ENCODE measurements around the gene NPDC1.

NPDC1 gene

DNA sequence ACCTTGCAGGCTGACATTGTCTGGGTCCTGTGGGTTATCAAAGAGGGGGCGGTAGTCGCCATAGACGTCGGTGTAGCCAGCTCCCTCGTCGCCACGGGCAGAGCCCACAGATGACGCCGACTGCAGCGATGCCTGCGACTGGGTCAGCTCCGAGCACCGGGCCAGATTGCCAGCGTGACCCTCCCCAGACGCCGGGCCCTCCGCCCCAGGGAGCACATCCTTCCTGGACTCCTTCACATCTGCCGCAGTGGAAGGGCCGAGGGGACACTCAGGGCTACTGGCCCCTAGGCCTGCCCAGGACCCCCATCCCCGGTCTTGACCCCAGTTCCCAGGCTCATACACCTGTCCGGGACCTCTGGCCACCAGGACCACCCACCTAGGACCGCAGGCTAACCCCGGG is 31.8 kb downstream of the NPDC1 start:
- TF ChIP-seq, protein P1, sequence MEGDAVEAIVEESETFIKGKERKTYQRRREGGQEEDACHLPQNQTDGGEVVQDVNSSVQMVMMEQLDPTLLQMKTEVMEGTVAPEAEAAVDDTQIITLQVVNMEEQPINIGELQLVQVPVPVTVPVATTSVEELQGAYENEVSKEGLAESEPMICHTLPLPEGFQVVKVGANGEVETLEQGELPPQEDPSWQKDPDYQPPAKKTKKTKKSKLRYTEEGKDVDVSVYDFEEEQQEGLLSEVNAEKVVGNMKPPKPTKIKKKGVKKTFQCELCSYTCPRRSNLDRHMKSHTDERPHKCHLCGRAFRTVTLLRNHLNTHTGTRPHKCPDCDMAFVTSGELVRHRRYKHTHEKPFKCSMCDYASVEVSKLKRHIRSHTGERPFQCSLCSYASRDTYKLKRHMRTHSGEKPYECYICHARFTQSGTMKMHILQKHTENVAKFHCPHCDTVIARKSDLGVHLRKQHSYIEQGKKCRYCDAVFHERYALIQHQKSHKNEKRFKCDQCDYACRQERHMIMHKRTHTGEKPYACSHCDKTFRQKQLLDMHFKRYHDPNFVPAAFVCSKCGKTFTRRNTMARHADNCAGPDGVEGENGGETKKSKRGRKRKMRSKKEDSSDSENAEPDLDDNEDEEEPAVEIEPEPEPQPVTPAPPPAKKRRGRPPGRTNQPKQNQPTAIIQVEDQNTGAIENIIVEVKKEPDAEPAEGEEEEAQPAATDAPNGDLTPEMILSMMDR (IDR thresholded peaks at IDR 0.05; ENCODE audit: insufficient read depth, low read depth, low read length, missing control alignments): no peak
- no peak for DNase-seq (ENCODE audit: low read depth)
- no peak overlapping the region for H3K4me3 ChIP-seq (ENCODE audit: low read depth, low read length)

DNA sequence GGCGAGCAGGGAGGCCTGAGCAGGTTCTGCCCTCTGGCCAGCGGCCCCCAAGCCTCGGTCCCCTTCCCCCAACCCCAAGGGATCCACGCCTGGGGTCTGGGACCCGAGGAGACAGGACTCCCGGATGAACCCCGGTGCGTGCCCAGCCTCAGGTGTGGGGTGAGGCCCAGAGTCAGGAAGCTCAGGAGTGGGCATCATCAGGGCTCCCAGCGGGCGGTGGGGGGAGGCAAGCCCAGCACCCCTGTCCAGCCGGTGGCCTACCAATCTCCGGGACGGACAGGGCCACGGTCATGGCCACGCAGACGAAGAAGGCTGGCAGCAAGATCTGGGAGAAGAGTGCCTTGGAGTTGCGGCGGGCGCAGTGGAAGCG is 32.4 kb downstream of the NPDC1 start:
- DNase-seq (ENCODE audit: low read depth): no peak
- TF ChIP-seq, protein P1 (IDR thresholded peaks at IDR 0.05; ENCODE audit: insufficient read depth, low read depth, low read length, missing control alignments): no peak
- no peak overlapping the region for H3K4me3 ChIP-seq (ENCODE audit: low read depth, low read length)

DNA sequence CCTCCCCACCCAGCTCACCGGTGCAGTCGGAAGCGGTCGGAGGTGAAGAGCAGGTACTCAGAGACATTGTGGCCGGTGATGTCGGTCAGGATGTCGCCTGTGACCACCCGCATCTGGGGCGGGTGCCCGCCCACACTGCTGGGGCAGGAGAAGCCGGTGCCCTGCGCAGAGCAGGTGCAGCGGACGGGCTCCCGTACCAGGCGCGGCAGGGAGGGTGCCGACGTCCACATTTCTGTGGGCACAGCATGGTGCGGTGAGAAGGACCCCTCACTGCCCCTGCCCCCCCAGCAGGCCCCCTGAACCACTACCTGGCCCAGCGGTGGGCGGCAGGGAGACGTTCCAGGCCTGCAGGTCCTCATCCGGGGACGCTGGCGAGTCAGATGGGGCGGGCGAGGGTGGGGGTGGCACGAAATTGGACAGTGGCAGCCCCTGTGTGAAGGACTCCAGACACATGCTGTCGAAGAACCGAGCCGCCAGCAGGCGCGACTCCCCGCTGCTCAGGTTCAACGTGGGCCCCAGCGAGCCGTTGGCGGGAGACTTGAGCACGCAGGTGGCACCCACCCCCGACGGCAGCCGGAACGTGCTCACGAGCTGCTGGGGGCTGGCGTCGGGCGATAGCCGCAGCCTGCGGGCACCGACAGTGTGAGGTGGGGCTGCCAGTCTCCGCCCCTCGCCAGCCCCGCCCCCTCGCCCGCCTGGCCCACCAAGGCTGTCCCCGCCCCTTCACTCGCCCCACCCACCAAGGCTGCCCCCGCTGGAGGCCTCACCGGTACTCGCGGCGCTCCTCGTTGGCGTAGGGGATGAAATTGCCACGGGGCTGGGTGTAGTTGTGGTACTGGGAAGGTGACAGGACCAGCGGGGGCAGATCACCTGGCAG is 33.0 kb downstream of the NPDC1 start:
- DNase-seq (ENCODE audit: low read depth): no peak
- H3K4me3 ChIP-seq (ENCODE audit: low read depth, low read length): no peak overlapping the region
- TF ChIP-seq, protein P1 (IDR thresholded peaks at IDR 0.05; ENCODE audit: insufficient read depth, low read depth, low read length, missing control alignments): no peak

DNA sequence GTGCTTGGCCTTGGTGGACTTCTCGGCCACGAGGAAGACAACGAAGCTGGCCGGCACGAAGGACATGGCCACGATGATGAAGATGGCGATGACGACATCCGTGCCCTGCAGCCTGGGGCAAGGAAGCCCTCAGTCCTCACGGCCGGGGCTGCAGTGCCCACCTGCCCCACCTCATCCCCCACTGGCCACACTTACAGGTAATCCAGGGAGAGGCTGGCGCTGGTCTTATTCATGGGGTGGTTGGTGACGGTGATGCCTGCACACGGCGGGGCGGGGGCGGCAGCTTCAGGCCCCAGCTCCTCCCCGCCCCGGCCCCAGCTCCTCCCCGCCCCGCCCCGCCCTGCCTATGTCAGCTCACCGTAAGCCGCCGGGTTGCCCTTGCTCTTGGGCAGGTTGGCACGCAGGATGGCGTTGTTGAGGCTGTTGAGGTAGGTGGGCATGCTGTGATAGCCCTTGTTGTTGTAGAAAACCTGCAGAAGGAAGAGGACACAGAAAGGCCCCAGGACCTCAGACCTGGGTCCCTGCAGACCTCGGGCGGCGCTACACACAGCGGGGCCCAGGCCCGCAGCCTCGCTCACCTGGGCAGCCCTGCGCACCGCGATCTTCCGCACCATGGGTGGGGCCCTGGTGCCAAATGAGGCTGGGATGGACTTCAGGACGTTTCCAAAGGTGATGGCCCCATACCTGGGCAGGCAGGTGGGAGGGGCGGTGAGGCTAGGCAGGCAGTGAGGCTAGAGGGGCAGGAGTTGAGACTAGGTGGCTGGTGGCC is 33.9 kb downstream of the NPDC1 start:
- no peak overlapping the region for H3K4me3 ChIP-seq (ENCODE audit: low read depth, low read length)
- TF ChIP-seq, protein P1 (IDR thresholded peaks at IDR 0.05; ENCODE audit: insufficient read depth, low read depth, low read length, missing control alignments): no peak
- no peak for DNase-seq (ENCODE audit: low read depth)

DNA sequence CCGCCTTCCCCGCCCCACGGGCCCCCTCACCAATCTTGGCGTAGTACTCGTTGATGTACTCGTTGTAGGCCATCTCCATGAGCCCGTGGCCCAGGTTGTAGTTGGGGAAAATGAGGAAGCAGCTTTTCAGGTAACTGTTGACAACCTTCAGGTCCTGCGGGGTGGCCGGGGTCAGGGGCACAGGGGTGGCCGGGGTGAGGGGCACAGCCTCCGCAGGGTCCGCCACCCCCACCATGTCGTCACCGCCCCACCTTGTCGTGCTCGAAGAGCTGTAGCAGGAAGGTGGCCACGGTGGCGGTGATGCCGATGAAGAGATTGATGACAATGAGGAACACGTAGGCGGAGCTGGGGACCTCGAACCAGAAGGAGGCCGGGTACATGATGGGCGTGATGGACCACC is 34.8 kb downstream of the NPDC1 start:
- TF ChIP-seq, protein P1 (IDR thresholded peaks at IDR 0.05; ENCODE audit: insufficient read depth, low read depth, low read length, missing control alignments): no peak
- no peak overlapping the region for H3K4me3 ChIP-seq (ENCODE audit: low read depth, low read length)
- DNase-seq (ENCODE audit: low read depth): no peak

DNA sequence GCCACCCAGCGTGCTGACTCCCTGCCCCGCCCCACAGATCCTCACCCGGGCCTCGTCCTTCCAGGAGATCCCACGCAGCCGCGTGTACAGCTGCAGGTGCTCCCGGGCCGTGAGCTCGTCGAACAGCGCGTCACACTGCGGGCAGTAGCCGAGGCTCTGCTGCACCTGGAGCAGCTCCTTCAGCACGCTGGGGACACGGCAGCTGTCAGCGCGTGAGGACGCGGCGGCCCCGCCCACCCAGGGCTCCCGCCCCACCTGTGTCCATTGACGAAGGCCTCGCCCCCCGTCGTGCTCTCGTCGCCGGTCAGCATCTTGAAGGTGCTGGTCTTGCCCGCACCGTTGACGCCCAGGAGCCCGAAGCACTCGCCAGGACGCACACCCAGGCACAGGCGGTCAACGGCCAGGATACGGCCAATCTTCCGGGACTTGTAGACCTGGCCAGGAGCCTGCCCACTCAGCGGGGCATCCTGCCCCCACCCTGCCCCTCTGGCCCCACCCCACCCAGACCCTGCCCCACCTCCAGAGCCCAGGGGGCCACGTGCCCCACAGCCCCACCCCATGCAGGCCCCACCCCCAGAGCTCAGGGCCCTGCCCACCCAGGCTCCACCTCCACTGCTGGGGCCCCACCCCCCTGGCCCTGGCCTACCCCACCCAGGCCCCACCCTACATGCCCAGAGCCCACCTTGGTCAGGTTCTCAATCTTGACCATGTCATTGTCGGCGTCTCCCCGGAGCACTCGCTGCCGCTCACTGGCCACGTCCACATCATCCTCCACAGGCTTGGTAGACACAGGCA is 35.8 kb downstream of the NPDC1 start:
- no peak overlapping the region for H3K4me3 ChIP-seq (ENCODE audit: low read depth, low read length)
- TF ChIP-seq, protein P1 (IDR thresholded peaks at IDR 0.05; ENCODE audit: insufficient read depth, low read depth, low read length, missing control alignments): no peak
- no peak for DNase-seq (ENCODE audit: low read depth)

Data from GM12865 (cell line).